AG09319 (cell line): Measurements from ENCODE around the gene AMDHD2.
"Not testable (repeated sequence)": the region's sequence is repeated elsewhere in the genome, so short reads cannot be mapped to it uniquely, and the experiment has no call there.

Experiments
- DNase-seq: peaks from one replicate; pipeline ENCODE4 v3.0.0-alpha.2; 2010; ENCODE audit warnings: low read depth; ENCODE audit errors: extremely low read depth
- TF ChIP-seq, protein P1 (sequence below): IDR thresholded peaks from 2 replicates; pipeline ENCODE4 v1.5.1; 2011; ENCODE audit warnings: low read depth, mild to moderate bottlenecking, inconsistent platforms, low read length, moderate library complexity

Gene AMDHD2

DNA sequence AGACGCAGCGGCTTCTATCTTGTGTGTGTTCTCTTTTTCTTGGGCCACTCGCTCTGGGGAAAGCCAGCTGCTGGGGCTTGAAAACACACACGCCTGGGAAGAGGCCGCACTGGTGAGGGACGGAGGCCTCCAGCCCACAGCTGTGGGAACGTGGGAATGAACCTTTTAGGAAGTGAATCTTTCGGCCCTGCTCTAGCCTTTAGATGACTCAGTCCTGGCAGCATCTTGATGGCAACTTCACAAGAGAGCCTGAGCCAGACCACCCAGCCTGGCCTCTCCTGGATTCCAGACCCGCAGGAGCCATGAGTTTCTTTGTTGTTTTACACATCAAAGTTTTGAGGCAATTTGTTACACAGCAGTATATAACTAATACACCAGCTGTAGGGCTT is 15.4 kb downstream of the AMDHD2 start:
- TF ChIP-seq, protein P1, sequence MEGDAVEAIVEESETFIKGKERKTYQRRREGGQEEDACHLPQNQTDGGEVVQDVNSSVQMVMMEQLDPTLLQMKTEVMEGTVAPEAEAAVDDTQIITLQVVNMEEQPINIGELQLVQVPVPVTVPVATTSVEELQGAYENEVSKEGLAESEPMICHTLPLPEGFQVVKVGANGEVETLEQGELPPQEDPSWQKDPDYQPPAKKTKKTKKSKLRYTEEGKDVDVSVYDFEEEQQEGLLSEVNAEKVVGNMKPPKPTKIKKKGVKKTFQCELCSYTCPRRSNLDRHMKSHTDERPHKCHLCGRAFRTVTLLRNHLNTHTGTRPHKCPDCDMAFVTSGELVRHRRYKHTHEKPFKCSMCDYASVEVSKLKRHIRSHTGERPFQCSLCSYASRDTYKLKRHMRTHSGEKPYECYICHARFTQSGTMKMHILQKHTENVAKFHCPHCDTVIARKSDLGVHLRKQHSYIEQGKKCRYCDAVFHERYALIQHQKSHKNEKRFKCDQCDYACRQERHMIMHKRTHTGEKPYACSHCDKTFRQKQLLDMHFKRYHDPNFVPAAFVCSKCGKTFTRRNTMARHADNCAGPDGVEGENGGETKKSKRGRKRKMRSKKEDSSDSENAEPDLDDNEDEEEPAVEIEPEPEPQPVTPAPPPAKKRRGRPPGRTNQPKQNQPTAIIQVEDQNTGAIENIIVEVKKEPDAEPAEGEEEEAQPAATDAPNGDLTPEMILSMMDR, result no peak
- no peak for DNase-seq

DNA sequence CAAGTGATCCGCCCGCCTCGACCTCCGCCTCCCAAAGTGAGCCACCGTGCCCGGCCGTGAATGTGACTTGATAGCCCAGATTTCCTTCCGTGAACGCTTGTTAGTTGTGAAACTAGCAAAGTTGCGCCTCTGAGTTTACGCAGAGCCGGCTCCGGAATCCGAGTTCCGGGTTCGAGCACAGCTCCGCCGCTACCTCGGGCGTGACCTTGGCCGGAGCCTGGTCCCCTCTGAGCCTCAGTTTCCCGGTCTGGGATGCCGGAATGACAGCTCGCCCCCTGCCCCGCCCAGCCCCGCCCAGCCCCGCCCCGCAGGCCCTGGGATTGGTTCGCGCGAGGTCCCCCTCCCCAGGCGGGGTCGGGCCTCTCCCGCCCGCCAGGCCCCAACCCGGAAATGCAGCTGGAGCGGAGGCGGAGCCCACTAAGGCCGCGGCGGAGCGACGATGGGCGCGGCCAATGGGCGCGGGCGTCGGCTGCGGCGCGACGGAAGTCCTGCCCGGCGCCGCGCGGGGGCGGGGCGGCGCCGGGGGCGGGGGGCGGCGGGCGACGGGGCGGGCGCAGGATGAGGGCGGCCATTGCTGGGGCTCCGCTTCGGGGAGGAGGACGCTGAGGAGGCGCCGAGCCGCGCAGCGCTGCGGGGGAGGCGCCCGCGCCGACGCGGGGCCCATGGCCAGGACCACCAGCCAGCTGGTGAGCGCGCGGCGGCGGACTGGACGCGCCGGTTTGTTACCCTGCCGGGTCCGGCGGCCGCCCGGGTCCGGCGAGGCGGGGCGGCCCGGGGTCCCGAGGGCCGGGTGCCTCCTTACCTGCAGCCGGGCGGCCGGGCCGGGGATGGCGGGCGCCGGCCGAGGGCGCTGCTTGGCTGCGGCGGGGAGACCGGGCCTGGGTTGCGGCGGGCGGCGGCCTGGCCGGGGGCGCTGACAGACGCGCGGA is 17.5 kb downstream of the AMDHD2 start, which contains the start of gene PDPK1:
TSS of gene PDPK1 (plus strand) at position 571 of the 929 bp plus-strand sequence. CDS start at position 663, 92 bp downstream.
- TF ChIP-seq, protein P1, result no peak
- peak; percentile 83 for DNase-seq

DNA sequence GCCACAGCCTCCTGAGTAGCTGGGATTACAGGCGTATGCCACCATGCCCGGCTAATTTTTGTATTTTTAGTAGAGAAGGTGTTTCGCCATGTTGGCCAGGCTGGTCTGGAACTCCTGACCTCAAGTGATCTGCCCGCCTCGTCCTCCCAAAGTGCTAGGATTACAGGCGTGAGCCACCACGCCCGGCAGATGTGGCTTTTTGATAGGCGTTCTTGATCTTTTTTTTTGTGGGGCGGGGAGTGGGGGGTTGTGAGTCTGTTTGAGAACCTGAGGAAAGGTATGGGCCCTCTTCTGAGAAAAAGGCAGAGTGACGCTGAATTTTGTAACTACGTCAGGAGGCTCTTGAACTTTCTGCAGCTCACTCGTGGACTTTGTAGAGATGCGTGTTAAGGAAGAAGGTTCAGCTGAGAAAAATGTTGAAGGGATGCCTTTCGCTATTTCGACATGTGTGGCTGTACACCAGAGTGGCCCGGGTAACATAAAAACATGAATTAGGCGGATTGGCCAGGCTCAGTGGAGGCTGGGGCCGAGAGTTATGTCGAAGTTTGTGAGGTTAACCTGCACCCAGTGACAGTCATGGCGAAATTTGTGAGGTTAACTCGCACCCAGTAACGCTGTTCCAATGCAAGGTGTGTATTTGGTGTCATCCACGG is 19.1 kb downstream of the AMDHD2 start:
- not testable (repeated sequence) for DNase-seq

DNA sequence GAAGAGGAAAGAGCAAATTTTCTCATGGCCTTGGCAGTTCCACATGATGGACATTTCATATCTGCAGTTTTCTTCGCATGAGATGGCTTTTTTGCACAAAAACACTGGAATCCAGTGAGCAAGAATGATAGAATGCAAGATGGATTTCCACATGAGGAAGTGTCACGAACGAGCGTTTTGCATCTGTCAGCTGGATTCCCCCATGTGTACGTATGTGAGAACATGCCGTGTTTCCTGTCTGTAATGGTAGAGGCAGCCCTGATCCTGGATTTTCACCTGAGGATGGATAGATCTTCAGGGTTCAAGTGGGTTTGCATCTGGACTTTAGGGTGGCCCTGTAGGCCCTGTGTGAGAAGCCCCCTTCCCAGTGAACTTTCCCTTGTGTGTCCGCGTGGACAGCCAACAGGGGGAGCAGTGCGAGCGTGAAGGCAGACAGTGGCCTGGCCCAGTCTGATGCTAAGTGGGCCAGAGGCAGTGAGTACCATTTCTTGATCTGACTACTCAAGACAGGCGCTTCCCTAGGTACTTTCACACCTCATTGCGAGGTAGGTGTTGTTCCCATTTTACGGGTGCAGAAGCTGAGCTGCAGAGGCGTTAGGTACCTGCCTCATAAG is 19.8 kb downstream of the AMDHD2 start:
- TF ChIP-seq, protein P1, result peak; percentile 35
- DNase-seq, result not testable (repeated sequence)

DNA sequence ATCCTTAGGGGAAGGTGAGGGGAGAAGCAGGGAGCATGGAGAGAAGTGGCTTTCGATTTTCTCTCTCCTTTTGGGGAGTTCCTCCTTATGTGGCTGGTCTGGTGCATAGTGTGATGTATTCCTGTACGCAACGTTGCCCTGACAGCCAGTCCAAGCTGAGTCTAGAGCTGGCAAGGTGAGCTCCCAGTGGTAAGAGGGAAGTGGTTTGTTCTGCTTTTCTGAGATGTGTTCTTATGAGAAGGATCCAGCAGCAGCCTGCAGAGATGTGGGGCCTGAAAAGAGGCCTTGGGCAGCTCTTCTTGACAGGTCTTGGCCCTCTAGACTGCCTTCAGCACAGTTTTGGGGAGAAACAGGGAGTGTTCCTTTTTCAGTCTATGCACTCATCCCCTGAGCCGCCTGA is 20.7 kb downstream of the AMDHD2 start:
- not testable (repeated sequence) for DNase-seq

DNA sequence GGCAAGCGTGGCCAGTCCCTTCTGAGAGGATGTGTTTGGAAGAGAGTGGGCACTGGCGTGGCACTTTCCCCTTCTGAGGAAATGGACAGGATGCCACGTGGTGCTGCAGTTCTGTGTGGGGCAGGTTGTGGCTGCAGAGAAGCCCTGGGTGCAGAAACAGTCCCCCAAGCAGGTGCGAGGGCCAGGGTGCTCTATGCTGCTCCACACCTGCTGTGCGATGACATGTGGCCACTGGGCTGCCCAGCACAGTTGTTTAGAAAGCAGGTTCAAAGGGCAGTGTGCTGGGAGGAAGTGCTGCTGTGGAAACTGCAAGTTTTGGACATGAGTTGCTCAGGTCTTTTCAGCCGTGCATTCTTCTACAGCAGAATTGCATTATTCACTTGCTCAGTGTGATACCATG is 21.2 kb downstream of the AMDHD2 start:
- DNase-seq, result not testable (repeated sequence)

DNA sequence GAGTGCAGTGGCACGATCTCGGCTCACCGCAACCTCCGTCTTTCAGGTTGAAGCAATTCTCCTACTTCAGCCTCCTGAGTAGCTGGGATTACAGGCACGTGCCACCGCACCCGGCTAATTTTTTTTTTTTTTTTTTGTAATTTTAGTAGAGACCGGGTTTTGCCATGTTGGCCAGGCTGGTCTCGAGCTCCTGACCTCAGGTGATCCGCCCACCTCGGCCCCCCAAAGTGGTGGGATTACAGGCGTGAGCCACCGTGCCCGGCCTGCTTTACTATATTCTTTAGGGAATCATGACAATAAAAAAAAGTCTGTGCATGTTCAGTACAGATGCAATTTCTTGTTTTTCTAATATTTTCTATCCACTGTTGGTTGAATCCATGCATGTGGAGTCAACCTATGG is 23.6 kb downstream of the AMDHD2 start:
- DNase-seq, result not testable (repeated sequence)

DNA sequence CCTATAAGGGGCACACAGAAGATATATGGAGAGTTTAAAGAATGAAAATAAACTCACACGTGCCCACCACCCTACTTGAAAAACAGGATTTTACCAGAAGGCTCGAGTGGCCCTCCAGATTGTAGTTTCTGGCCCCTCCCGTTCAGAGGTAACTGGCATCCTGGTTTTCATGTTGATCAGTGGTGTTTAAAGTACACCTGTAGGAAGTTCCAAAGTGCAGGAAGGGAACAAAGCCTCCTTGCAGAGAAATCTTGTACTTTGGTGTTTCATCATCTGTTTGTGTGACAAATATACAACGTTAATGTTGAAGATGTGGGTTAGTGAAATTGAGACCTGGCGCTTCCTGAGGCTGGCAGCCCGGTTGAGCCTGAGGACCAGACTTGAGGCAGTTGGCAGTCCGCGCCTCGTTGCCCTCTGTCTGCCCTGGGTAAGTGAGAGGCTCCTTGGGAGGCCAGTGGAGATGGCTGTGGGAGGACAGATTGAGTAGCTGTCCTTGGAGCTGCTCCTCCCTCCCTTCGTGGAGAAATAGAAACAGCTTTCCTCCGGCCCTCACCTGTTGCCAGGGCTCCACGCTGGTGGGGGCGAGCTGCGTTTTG is 30.2 kb downstream of the AMDHD2 start:
- DNase-seq, result not testable (repeated sequence)

DNA sequence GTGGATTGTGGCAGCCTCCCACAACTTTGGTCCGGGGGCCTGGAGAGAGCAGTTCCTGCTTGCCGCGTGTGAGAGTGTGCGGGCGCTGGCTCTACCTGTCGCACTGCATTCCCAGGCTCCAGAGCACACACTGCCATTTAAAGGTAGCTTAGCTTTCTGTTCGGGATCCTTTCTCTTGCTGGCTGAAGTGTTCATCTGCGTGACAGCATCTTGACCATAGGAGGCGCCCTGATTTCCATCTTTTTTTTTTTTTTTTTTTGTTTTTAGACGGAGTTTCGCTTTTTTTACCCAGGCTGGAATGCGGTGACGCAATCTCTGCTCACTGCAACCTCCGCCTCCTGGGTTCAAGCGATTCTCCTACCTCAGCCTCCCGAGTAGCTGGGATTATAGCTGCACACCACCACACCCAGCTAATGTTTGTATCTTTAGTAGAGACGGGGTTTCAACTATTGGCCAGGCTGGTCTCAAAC is 31.3 kb downstream of the AMDHD2 start:
- not testable (repeated sequence) for DNase-seq

DNA sequence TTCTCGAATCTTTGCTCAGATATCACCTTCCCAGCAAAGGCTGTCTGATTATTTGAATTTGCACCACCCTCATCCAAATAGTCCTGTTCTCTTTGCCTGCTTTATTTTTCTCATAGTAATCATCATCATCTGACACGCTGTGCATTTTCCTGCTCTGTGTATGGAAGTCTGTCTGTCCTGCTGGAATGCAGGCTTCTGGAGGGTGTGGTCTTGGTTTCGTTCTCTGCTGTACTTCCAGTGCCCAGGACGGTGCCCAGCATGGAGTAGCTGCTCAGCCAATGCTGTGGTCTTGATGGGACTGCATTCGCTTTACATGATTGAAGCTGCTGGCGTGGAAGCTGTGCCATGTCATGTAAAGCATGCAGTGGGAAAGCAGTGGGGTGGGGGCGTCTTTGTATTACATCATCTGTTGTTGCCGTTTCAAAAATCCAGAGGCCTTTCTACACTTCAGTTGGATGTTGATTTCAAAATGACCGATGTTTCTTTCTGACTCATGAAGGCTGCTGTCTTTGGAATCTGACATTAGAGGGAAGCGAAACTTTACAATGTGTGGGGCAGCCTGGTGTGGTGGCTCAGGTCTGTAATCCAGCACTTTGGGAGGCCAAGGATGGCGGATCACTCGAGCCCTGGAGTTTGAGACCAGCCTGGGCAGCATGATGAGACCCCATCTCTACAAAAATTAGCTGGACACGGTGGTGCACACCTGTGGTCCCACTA is 34.7 kb downstream of the AMDHD2 start:
- not testable (repeated sequence) for DNase-seq

DNA sequence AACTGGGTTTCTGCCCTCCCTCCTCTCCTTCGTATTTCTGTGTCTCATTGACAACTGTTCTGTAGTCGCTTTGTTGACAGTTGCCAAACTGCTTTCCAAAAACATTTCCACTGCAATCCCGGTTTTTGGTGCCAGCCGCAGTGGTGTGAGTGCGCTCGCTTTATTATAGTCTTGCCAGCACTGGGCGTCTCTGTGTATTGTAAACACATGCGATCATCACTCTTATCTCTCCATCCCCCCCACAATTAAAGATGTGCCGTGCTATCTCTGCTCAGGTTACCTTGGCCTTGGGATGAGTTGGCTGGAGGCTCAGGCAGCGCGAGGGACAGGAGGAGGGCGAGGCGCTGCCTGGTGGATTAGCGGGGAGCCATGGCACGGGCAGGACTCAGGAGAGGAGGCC is 37.0 kb downstream of the AMDHD2 start:
- DNase-seq, result not testable (repeated sequence)

DNA sequence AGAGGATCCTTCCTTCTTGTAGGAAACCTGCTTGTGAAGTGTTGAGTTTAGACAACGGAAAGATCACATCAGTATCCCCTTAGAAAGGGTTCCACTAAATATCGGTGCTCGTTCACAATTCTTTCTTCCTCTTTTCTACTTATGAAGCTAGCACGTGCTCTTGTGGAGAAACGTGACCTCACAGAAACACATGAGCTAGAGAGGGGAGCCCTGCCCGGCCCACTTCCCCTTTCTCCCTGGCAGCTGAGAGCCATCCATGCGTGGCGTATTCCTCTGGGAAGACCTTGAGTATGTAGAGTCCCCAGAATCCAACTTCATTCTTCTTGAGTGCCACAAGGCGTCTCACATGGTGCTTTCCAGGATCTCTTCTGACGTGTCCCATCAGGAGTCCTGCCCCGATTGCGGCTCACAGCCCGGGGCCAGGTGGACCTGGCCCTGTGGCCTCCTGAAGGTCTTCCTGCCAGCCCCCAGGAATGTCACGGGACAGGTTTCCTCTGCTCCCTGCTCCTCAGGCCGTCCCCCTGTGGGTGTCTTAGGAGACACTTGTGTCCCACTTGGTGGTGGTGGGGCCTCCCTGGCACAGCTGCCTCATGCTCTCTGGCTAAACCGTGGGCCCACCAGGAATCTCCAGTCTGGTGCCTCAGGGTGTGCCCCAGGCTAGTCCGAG is 40.1 kb downstream of the AMDHD2 start:
- DNase-seq, result not testable (repeated sequence)
